ENCODE measurements around the gene UBD. TPM values are rescaled to one million over a fixed set of nuclear protein-coding genes. Genes with fewer than 3 reads are reported as not detected.

The UBD gene
- polyA plus RNA-seq, 6 donors from 2014 or later = not detected

- Mint-ChIP-seq H3K4me3 (peak overlapping the region; percentile 86 to 98 (median 91)), H3K4me1 (peaks cover 4 to 19% (median 15%) of the 10 kb centered on the region in 3 donors), H3K27ac (peak overlapping the region in 1 of 6 donors; percentile 80), H3K27me3 (peaks cover 43 to 70% (median 61%) of the 10 kb centered on the region in 3 donors), H3K36me3 (no peaks in the 10 kb centered on the region), H3K9me3 (peaks cover 0 to 5% (median 0%) of the 10 kb centered on the region in 7 donors)
- peak; percentile 26 for DNase-seq
- peak; percentile 63 to 70 for ATAC-seq (ENCODE audit: low read depth in 2 of 2)
Observed at GRCh38 chr6:29553268-29554057, 6.1 kb downstream of the UBD start.

- peaks cover 4 to 19% (median 15%) of the 10 kb centered on the region in 3 donors for H3K4me1 Mint-ChIP-seq
- H3K27ac Mint-ChIP-seq = no peak overlapping the region
- peaks cover 0 to 5% (median 0%) of the 10 kb centered on the region in 7 donors for H3K9me3 Mint-ChIP-seq
- H3K4me3 Mint-ChIP-seq = peak overlapping the region; percentile 86 to 98 (median 91)
- ATAC-seq (ENCODE audit: low read depth in 2 of 2) = peak; percentile 85 to 86
- no peaks in the 10 kb centered on the region for H3K36me3 Mint-ChIP-seq
- H3K27me3 Mint-ChIP-seq = peaks cover 46 to 71% (median 70%) of the 10 kb centered on the region in 3 donors
- DNase-seq = peak; percentile 68
Observed at GRCh38 chr6:29552512-29553051, 7.0 kb downstream of the UBD start.

GRCh38 chr6:29547573-29547972, 12.0 kb downstream of the UBD start:
- H3K4me3 Mint-ChIP-seq = no peak overlapping the region
- no peak overlapping the region for H3K27ac Mint-ChIP-seq
- H3K9me3 Mint-ChIP-seq = peaks cover 0 to 7% (median 2%) of the 10 kb centered on the region in 7 donors
- H3K27me3 Mint-ChIP-seq = peaks cover 48 to 66% (median 54%) of the 10 kb centered on the region in 3 donors
- no peaks in the 10 kb centered on the region for H3K36me3 Mint-ChIP-seq
- peaks cover 0 to under 1% (median under 1%) of the 10 kb centered on the region in 3 donors for H3K4me1 Mint-ChIP-seq
- no peak for DNase-seq
- no peak for ATAC-seq (ENCODE audit: low read depth in 2 of 2)

GRCh38 chr6:29537714-29538403, 21.7 kb downstream of the UBD start:
- peaks cover 0 to 2% (median 0%) of the 10 kb centered on the region in 7 donors for H3K9me3 Mint-ChIP-seq
- H3K27me3 Mint-ChIP-seq = peaks cover 12 to 59% (median 37%) of the 10 kb centered on the region in 3 donors
- ATAC-seq (ENCODE audit: low read depth in 2 of 2) (no peak), DNase-seq (no peak)
- H3K4me3 Mint-ChIP-seq = no peak overlapping the region
- no peak overlapping the region for H3K27ac Mint-ChIP-seq
- no peaks in the 10 kb centered on the region for H3K36me3 Mint-ChIP-seq
- H3K4me1 Mint-ChIP-seq = no peaks in the 10 kb centered on the region

- no peaks in the 10 kb centered on the region for H3K4me1 Mint-ChIP-seq
- no peaks in the 10 kb centered on the region for H3K9me3 Mint-ChIP-seq
- no peak overlapping the region for H3K27ac Mint-ChIP-seq
- ATAC-seq (ENCODE audit: low read depth in 2 of 2) = no peak
- DNase-seq = no peak
- H3K36me3 Mint-ChIP-seq = no peaks in the 10 kb centered on the region
- peaks cover 0 to 34% (median 23%) of the 10 kb centered on the region in 3 donors for H3K27me3 Mint-ChIP-seq
- H3K4me3 Mint-ChIP-seq = no peak overlapping the region
Observed at GRCh38 chr6:29532320-29532951, 27.1 kb downstream of the UBD start.

- H3K27me3 Mint-ChIP-seq = peaks cover 4 to 29% (median 21%) of the 10 kb centered on the region in 3 donors
- no peaks in the 10 kb centered on the region for H3K36me3 Mint-ChIP-seq
Observed at GRCh38 chr6:29531668-29532067, 27.9 kb downstream of the UBD start.

GRCh38 chr6:29530671-29531310, 28.7 kb downstream of the UBD start:
- Mint-ChIP-seq H3K27ac (peak overlapping the region in 1 of 6 donors; percentile 47), H3K36me3 (no peaks in the 10 kb centered on the region), H3K9me3 (no peaks in the 10 kb centered on the region), H3K4me1 (no peaks in the 10 kb centered on the region), H3K27me3 (peaks cover 9 to 29% (median 25%) of the 10 kb centered on the region in 3 donors), H3K4me3 (no peak overlapping the region)
- no peak for ATAC-seq (ENCODE audit: low read depth in 2 of 2)
- DNase-seq = no peak

More at GRCh38 chr6:29531668-29532067, 27.9 kb downstream of the UBD start:
- Mint-ChIP-seq H3K4me1 (no peaks in the 10 kb centered on the region), H3K9me3 (no peaks in the 10 kb centered on the region), H3K4me3 (no peak overlapping the region), H3K27ac (no peak overlapping the region)
- ATAC-seq (ENCODE audit: low read depth in 2 of 2) = no peak
- DNase-seq = no peak

- ATAC-seq (ENCODE audit: low read depth in 2 of 2) (no peak), DNase-seq (no peak)
- H3K27ac Mint-ChIP-seq = no peak overlapping the region
- H3K36me3 Mint-ChIP-seq = no peaks in the 10 kb centered on the region
- no peaks in the 10 kb centered on the region for H3K9me3 Mint-ChIP-seq
- H3K27me3 Mint-ChIP-seq = peaks cover 12 to 32% (median 29%) of the 10 kb centered on the region in 3 donors
- no peak overlapping the region for H3K4me3 Mint-ChIP-seq
- no peaks in the 10 kb centered on the region for H3K4me1 Mint-ChIP-seq
Observed at GRCh38 chr6:29529956-29530355, 29.6 kb downstream of the UBD start.

- Mint-ChIP-seq H3K4me1 (no peaks in the 10 kb centered on the region), H3K27ac (no peak overlapping the region), H3K9me3 (no peaks in the 10 kb centered on the region), H3K27me3 (peaks cover 17 to 37% (median 22%) of the 10 kb centered on the region in 3 donors), H3K4me3 (no peak overlapping the region), H3K36me3 (no peaks in the 10 kb centered on the region)
- no peak for ATAC-seq (ENCODE audit: low read depth in 2 of 2)
- no peak for DNase-seq
Observed at GRCh38 chr6:29528988-29529560, 30.5 kb downstream of the UBD start.

- Mint-ChIP-seq H3K36me3 (no peaks in the 10 kb centered on the region), H3K27me3 (peaks cover 16 to 32% (median 17%) of the 10 kb centered on the region in 3 donors), H3K4me1 (no peaks in the 10 kb centered on the region), H3K9me3 (no peaks in the 10 kb centered on the region), H3K4me3 (no peak overlapping the region), H3K27ac (no peak overlapping the region)
- DNase-seq (no peak), ATAC-seq (ENCODE audit: low read depth in 2 of 2) (no peak)
Observed at GRCh38 chr6:29528300-29528931, 31.1 kb downstream of the UBD start.

- ATAC-seq (ENCODE audit: low read depth in 2 of 2) = no peak
- H3K36me3 Mint-ChIP-seq = no peaks in the 10 kb centered on the region
- no peak overlapping the region for H3K4me3 Mint-ChIP-seq
Observed at GRCh38 chr6:29527564-29527963, 32.0 kb downstream of the UBD start.

GRCh38 chr6:29527126-29527525, 32.4 kb downstream of the UBD start:
- ATAC-seq (ENCODE audit: low read depth in 2 of 2) = no peak
- DNase-seq = no peak
- Mint-ChIP-seq H3K36me3 (no peaks in the 10 kb centered on the region), H3K4me1 (no peaks in the 10 kb centered on the region), H3K9me3 (peaks cover 0 to 2% (median 0%) of the 10 kb centered on the region in 7 donors), H3K27ac (no peak overlapping the region), H3K4me3 (no peak overlapping the region), H3K27me3 (peaks cover 16 to 37% (median 17%) of the 10 kb centered on the region in 3 donors)

More at GRCh38 chr6:29527564-29527963, 32.0 kb downstream of the UBD start:
- H3K27me3 Mint-ChIP-seq = peaks cover 16 to 37% (median 17%) of the 10 kb centered on the region in 3 donors
- H3K4me1 Mint-ChIP-seq = no peaks in the 10 kb centered on the region
- no peak for DNase-seq
- H3K27ac Mint-ChIP-seq = no peak overlapping the region
- H3K9me3 Mint-ChIP-seq = peaks cover 0 to 2% (median 0%) of the 10 kb centered on the region in 7 donors

Measured in naive B cell (primary cell).